Activated CD8-positive, alpha-beta memory T cell treated with anti-CD3 and anti-CD28 coated beads, Interleukin-2, amount 10 ng/mL, durations not matched to agents 7 days and 5 days (primary cell): ENCODE measurements around the gene CCM2. TPM values are rescaled to one million over a fixed set of nuclear protein-coding genes. Genes with fewer than 3 reads are reported as not detected.
"Not testable (repeated sequence)": the region's sequence is repeated elsewhere in the genome, so short reads cannot be mapped to it uniquely, and the experiment has no call there.

Source experiments
- ATAC-seq: fragments of 150-1000 bp; cut with Tn5 transposase; one replicate; pipeline ENCODE4 v1.10.0; 2021; ENCODE audit warnings: moderate library complexity
- CTCF ChIA-PET: fragments of 350-600 bp; sonication (Branson Sonifier 250); formaldehyde crosslinking; loops from one replicate; lab custom pipeline; 2021; ENCODE audit warnings: antibody characterized with exemption; lab: Charles Lee
- DNase-seq: peaks from one replicate; pipeline ENCODE4 v3.0.0-alpha.2; 2020
- H3K27ac Mint-ChIP-seq: one replicate; pipeline ENCODE4 v1.8.0; 2021; ENCODE audit warnings: mild to moderate bottlenecking, mixed read lengths
- H3K27me3 Mint-ChIP-seq: one replicate; pipeline ENCODE4 v1.8.0; 2021; ENCODE audit warnings: mixed read lengths
- H3K36me3 Mint-ChIP-seq: one replicate; pipeline ENCODE4 v1.8.0; 2021; ENCODE audit warnings: mild to moderate bottlenecking, mixed read lengths
- H3K4me1 Mint-ChIP-seq: one replicate; pipeline ENCODE4 v1.8.0; 2021; ENCODE audit warnings: mixed read lengths
- H3K4me3 Mint-ChIP-seq: one replicate; pipeline ENCODE4 v1.8.0; 2021; ENCODE audit warnings: mild to moderate bottlenecking, moderate library complexity, mixed read lengths
- H3K9me3 Mint-ChIP-seq: one replicate; pipeline ENCODE4 v1.8.0; 2022; ENCODE audit warnings: low read depth, mixed read lengths
- total RNA-seq, 2 experiments: library from RNA; stranded (reverse); gene quantifications; one replicate each; pipeline ENCODE4 v1.2.3, GENCODE V29; 2021

CCM2 gene
- total RNA-seq, 2 experiments from 2014 or later: 87.5 to 113 TPM

DNA sequence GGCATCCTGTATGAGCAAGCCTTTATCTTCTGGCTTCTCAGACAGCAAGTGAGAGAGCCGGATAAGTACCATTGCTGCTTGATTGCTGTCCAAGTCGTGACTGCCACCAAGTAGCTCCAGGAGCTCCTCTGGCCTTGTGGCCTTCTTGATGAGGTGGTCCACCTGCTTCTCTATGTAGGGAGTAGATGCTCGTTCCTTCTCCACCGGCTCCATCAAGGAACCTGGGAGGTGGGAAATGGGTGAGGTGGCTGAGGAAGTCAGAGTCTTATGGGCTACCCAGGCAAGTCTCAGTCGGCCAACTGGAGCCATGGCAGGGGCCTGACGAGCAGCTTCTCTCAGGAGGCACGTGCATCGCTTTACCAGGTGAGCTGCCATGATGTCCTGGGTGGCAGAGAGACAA lies 108.9 kb downstream of the CCM2 start:
- DNase-seq (peak; percentile 37), ATAC-seq (no peak)
- Mint-ChIP-seq H3K4me1 (peaks cover 49% of the 10 kb centered on the region), H3K36me3 (peaks cover 47% of the 10 kb centered on the region), H3K4me3 (peak overlapping the region; percentile 36), H3K9me3 (no peaks in the 10 kb centered on the region), H3K27me3 (no peaks in the 10 kb centered on the region), H3K27ac (peak overlapping the region; percentile 61)
- CTCF ChIA-PET: no interaction called here

DNA sequence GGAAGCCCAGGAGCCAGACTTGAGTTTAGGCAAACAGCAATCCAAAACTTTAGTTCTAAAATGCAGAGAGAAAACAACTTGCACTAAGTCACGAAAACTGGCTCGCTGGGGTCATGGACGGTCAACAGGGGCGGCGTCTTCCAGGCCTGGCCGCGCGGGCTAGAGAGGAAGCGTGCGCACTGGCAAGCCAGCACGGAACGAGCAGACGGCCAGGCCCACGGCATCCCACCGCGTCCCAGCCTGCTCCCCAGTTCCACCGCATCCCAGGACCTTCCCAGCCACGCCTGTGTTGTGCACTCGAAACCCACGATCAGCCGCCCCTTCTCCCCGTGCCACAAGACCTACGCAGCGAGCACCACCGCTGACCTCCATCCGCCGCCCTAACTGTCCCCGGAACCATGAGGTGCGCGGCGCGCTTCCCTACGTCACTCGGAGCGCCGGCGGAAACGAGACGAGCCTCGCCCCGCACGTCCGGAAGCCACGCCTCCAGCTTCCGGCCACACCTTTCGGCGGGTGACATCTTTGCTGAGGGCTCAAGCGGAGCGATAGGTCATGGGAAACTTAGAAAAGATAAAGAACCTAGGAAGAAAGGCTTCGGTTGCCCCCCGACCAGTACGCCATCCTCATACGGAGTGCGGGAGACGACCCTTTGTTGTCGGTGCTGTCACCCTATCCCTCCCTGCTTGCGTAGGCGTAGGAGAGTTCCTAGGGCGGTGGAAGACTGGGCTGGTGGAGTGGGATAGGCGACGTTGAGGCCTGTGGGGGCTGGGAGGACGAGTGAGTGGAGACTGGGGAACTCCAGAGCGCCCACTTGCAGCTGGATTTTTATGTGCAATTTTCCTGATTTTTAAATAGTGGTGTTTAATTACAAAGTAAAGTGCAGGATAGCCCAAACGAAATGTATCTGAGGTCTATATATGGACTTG lies 111.6 kb downstream of the CCM2 start, which contains the start of gene TBRG4:
TSS of gene TBRG4 (minus strand) at position 400 of the 926 bp plus-strand sequence. CDS start 2,460 bp downstream, outside the sequence.
- peaks cover 27% of the 10 kb centered on the region for H3K36me3 Mint-ChIP-seq
- peak; percentile 92 for ATAC-seq
- H3K27me3 Mint-ChIP-seq: peaks cover 9% of the 10 kb centered on the region
- peaks cover 41% of the 10 kb centered on the region for H3K4me1 Mint-ChIP-seq
- H3K27ac Mint-ChIP-seq: peak within 1 kb of the TSS; percentile 89
- H3K4me3 Mint-ChIP-seq: peak within 1 kb of the TSS; percentile 87
- no peaks in the 10 kb centered on the region for H3K9me3 Mint-ChIP-seq
- CTCF ChIA-PET: interaction anchor here (1.0 to 4.3 kb wide), 5 partner anchors 25 to 253 kb away, joined by 3 to 26 read pairs (median 4); no protein-coding TSS in a partner anchor
- peak; percentile 96 for DNase-seq

DNA sequence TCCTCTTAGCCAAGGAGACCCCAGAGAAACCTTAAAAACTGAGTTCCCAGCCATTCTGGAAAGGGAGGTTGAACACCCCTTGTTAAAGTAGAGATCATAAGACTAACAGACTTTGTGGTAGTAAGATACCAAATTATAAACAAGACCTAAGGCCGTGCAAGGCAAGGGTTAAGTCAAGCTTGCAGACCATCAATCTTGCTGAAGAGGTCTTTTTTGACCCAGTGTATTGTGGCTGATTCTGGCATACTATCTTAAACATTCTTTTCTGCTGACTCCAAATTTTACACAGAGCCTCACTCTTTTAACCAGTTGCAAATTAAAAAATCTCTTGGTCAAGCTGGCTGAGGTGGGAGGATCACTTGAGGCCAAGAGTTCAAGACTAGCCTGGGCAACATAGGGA lies 112.6 kb downstream of the CCM2 start:
- no peak for ATAC-seq
- Mint-ChIP-seq H3K27ac (peak overlapping the region; percentile 69), H3K4me3 (peak overlapping the region; percentile 87), H3K9me3 (no peaks in the 10 kb centered on the region), H3K4me1 (peaks cover 34% of the 10 kb centered on the region), H3K36me3 (peaks cover 19% of the 10 kb centered on the region), H3K27me3 (peaks cover 12% of the 10 kb centered on the region)
- CTCF ChIA-PET: interaction anchor here (1.7 to 4.3 kb wide), 2 partner anchors 13 to 24 kb away, joined by 3 to 26 read pairs; no protein-coding TSS in a partner anchor
- no peak for DNase-seq

DNA sequence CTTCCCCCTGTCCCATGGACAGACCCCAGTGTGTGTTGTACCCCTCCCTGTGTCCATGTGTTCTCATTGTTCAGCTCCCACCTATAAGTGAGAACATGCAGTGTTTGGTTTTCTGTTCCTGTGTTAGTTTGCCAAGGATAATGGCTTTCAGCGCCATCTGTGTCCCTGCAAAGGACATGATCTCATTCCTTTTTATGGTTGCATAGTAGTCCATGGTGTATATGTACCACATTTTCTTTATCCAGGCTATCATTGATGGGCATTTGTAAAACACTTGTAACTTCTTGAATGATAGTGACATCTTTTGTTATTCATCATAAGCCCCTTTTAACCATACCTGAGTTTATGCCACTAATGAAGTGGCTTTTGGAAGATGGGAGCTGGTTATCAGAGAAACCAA lies 114.3 kb downstream of the CCM2 start:
- DNase-seq, ATAC-seq, H3K9me3 Mint-ChIP-seq, H3K4me3 Mint-ChIP-seq, H3K36me3 Mint-ChIP-seq, H3K27ac Mint-ChIP-seq: not testable (repeated sequence)
- H3K27me3 Mint-ChIP-seq: peaks cover 12% of the 10 kb centered on the region
- peaks cover 19% of the 10 kb centered on the region for H3K4me1 Mint-ChIP-seq
- CTCF ChIA-PET: interaction anchor here (1.3 to 1.7 kb wide), 3 partner anchors 11 to 141 kb away, joined by 3 to 4 read pairs (median 4); no protein-coding TSS in a partner anchor

DNA sequence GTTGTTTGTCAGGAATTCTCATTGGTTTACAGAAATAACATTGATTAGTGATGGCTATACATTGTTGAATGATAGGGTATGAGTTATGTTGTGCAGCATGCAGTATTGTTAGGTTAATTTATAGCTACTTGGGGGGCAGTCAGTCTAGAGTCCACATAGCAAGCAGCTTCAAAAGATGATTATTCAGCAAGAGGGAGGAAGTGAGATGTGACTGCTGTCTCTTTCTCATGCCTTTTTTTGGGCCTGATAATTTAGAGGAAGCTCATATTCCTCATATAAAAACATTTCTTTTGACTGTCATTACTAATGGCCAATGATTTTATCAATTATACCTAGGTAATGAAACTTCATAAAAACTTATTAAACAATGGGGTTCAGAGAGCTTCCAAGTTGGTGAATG lies 114.9 kb downstream of the CCM2 start:
- DNase-seq: no peak
- Mint-ChIP-seq H3K27me3 (peaks cover 12% of the 10 kb centered on the region), H3K9me3 (no peaks in the 10 kb centered on the region), H3K4me1 (peaks cover 16% of the 10 kb centered on the region), H3K4me3 (no peak overlapping the region), H3K27ac (no peak overlapping the region), H3K36me3 (peaks cover 5% of the 10 kb centered on the region)
- CTCF ChIA-PET: interaction anchor here (1.1 to 1.7 kb wide), 3 partner anchors 20 to 141 kb away, joined by 3 to 4 read pairs (median 4); no protein-coding TSS in a partner anchor
- ATAC-seq: no peak

DNA sequence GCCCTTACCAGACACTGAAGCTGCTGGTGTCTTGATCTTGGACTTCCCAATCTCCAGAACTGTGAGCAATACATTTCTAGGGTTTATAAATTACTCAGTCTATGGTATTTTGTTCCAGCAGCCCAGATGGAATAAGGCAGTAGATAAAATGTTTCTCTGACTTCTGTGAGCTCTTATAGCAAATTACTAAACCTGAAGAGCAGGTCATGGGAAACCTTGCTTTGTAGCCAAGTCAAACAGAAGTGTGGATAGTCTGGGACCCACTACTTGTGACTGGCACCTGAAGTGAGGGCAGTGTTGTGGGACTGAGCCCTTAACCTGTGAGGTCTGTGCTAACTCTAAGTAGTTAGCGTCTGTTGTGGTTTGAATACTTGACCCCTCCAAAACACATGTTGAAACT lies 116.0 kb downstream of the CCM2 start:
- peaks cover 12% of the 10 kb centered on the region for H3K4me1 Mint-ChIP-seq
- no peak overlapping the region for H3K27ac Mint-ChIP-seq
- no peaks in the 10 kb centered on the region for H3K9me3 Mint-ChIP-seq
- no peak for DNase-seq
- H3K27me3 Mint-ChIP-seq: peaks cover 12% of the 10 kb centered on the region
- no peak for ATAC-seq
- peaks cover 2% of the 10 kb centered on the region for H3K36me3 Mint-ChIP-seq
- CTCF ChIA-PET: interaction anchor here (1.1 kb wide), 1 partner anchor 22 kb away, joined by 3 read pairs; no protein-coding TSS in a partner anchor
- no peak overlapping the region for H3K4me3 Mint-ChIP-seq

DNA sequence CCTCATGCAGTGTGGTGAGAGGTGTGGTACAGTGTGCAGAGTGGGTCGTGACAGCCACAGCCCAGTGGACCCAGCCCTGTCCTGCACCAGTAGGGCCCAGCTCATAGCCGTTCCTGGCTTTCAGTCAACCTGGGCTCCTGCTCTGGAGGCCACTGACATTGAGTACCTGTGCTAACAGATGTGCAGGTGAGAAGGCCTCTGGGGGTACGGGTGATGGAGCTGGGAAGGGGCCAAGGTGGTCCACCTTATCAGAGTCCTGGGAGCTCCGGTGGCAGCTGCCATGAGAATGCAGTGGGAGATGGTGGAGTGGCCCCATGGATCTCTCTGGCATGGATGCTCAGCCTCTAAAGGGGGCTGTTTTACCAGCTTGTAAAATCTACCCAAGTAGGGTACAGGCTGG lies 117.6 kb downstream of the CCM2 start:
- Mint-ChIP-seq H3K27me3 (peaks cover 12% of the 10 kb centered on the region), H3K9me3 (no peaks in the 10 kb centered on the region), H3K36me3 (no peaks in the 10 kb centered on the region), H3K27ac (no peak overlapping the region), H3K4me3 (no peak overlapping the region), H3K4me1 (peaks cover 3% of the 10 kb centered on the region)
- DNase-seq (no peak), ATAC-seq (no peak)
- CTCF ChIA-PET: interaction anchor here (0.9 to 2.0 kb wide), 4 partner anchors 10 to 141 kb away, joined by 3 to 7 read pairs (median 3); no protein-coding TSS in a partner anchor

DNA sequence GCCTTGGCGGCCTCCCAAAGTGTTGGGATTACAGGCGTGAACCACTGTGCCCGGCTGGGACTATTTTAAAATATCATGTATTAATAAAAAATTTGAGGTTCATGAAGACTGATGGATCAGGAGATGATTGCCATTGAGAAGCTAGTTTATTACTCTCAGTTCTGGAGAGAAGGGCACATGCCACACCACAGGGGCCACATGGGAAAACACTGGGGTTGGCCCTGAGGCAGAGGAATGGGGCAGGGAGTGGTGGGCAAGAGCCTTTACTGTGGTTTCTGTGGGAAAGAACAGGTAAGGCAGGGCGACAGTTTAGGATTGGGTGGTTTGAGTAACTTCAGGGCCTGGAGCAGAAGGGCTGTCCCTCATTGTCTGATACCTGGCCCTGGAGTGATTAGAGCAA lies 118.3 kb downstream of the CCM2 start:
- no peak overlapping the region for H3K27ac Mint-ChIP-seq
- peaks cover 12% of the 10 kb centered on the region for H3K27me3 Mint-ChIP-seq
- H3K4me3 Mint-ChIP-seq: no peak overlapping the region

DNA sequence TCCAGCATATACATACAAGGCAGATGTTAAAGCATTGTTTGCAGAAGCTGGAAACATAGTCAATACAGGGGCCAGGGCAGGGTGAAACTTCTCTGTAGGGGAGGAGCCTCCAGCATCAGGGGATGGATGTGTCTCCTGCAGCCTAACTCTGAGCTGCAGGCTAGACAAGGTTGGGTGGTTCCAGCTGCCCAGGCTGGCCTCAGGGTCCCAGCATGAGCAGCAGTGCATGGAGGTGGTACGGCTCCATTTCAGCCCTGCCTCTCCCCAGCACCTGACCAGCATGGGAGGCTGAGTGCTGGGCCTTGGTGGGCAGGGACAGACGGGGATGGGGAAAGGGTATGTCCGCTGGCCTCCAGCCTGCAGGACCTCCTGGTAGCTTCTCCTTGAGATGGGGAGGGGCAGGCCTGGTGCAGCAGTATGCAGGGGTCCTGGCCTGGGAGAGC lies 118.9 kb downstream of the CCM2 start:
- H3K4me1 Mint-ChIP-seq: peaks cover 12% of the 10 kb centered on the region
- CTCF ChIA-PET: interaction anchor here (1.2 to 2.0 kb wide), 3 partner anchors 9 to 19 kb away, joined by 3 to 7 read pairs (median 3); no protein-coding TSS in a partner anchor
- no peak for ATAC-seq
- no peaks in the 10 kb centered on the region for H3K36me3 Mint-ChIP-seq
- peaks cover 12% of the 10 kb centered on the region for H3K27me3 Mint-ChIP-seq
- no peaks in the 10 kb centered on the region for H3K9me3 Mint-ChIP-seq
- DNase-seq: no peak
- no peak overlapping the region for H3K27ac Mint-ChIP-seq
- no peak overlapping the region for H3K4me3 Mint-ChIP-seq

More for the DNA sequence above, 118.3 kb downstream of the CCM2 start:
- DNase-seq: no peak
- H3K36me3 Mint-ChIP-seq: no peaks in the 10 kb centered on the region
- ATAC-seq: no peak
- CTCF ChIA-PET: interaction anchor here (0.9 to 2.0 kb wide), 4 partner anchors 10 to 140 kb away, joined by 3 to 7 read pairs (median 3); no protein-coding TSS in a partner anchor
- no peaks in the 10 kb centered on the region for H3K9me3 Mint-ChIP-seq
- peaks cover 6% of the 10 kb centered on the region for H3K4me1 Mint-ChIP-seq

DNA sequence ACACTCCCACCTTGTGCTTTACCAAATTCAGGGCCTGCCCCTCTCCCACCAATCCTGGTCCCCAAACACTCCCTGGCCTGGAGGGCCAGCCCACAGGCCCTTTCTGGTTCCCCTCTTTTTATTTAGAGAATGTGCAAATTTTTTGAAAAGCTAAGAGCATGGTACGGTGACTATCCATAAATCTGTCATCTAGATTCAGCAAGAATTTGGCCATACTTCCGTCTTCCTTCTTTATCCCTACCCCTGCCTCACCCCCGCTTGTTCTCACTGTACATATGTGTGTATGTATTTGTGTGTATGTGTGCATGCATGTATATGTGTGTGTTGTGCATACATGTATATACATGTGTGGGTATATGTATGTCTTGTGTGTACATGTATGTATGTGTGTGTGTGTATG lies 119.5 kb downstream of the CCM2 start:
- DNase-seq (no peak), ATAC-seq (no peak)
- peaks cover 6% of the 10 kb centered on the region for H3K27me3 Mint-ChIP-seq
- H3K4me1 Mint-ChIP-seq: peaks cover 13% of the 10 kb centered on the region
- no peaks in the 10 kb centered on the region for H3K36me3 Mint-ChIP-seq
- H3K27ac Mint-ChIP-seq: no peak overlapping the region
- no peaks in the 10 kb centered on the region for H3K9me3 Mint-ChIP-seq
- H3K4me3 Mint-ChIP-seq: no peak overlapping the region
- CTCF ChIA-PET: no interaction called here

DNA sequence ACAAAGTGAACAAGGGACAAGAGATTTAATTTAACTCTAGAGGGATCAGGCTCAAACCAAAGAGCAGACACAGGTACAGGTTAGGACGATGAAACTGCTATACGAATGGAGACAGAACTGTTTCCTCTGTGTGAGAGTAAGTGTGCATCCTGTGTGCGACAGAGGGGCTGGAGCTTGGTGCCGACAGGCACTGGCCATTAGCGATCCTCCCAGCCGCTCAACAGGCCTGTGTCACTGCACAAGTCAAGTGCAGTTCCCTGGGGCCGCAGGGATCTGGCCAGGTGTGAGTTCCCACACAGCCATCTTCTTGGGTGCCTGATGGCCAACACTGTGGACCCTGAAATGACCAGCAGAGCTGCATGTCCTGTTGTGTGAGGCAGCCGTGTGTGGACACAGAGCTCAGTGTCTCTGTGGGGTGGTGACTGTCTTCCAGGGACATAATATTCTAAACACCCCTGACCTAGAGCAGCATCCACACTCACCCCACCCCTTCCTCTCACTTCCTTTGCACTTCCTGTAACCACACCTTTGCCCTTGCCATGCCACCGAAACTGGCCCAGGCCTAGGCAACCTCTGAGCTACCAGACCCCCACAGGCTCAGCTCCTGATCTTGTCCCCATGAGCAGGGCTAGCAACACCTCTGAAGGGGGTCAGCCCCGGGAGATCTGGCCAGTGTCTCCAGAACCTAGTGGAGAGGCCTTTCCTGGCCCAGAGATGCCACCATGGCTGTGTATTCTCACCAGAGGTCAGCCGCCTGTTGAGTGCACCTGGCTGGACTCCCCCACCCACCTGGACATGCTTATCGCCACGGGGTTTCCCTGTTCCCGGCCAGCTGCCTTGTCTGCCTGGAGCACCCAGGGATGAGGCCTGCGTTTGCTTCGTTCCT lies 123.2 kb downstream of the CCM2 start:
- Mint-ChIP-seq H3K4me3 (no peak overlapping the region), H3K9me3 (no peaks in the 10 kb centered on the region), H3K4me1 (peaks cover 13% of the 10 kb centered on the region)

DNA sequence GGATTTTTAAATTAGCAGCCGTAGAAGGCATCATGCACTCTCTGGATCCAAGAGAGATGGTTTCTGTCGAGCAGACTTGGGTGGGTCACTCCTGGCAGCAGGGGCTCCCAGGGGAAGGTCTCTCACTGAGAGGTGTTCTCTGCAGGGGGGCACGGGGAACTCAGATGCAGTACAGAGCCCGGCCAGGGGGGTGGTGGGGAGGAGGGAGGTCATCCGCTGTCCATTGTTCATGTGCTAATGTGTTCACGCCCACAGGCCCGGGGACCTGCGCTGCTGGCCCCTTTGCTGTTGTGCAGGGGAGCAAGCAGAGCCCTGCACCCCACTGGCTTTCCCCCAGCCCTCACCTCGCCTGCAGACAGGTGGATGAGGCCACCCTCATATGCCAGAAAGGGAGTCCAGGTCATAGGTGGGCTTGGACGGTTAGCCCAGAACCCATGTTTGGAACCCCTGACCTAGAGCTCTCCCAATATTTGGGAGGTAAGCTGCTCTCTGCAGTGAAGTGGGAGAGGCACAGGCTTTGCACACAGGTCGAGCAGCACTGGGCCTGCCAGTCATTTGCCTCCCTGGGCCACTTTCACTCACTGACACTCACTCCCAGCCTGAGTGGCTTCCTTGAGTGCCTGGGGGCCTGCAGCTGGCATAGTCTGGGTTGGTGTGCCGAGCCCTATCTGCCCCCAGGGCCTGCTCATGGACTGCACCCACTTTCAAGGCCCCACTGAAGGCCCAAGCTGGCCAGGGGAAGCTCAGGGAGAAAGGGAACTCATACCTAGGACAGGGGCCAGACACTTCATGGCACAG lies 124.1 kb downstream of the CCM2 start:
- H3K4me1 Mint-ChIP-seq: peaks cover 13% of the 10 kb centered on the region
- no peaks in the 10 kb centered on the region for H3K27me3 Mint-ChIP-seq
- H3K4me3 Mint-ChIP-seq: no peak overlapping the region
- ATAC-seq: no peak
- no peaks in the 10 kb centered on the region for H3K36me3 Mint-ChIP-seq
- H3K27ac Mint-ChIP-seq: peak overlapping the region; percentile 87
- no peak for DNase-seq
- CTCF ChIA-PET: interaction anchor here (5.0 kb wide), 1 partner anchor 12 kb away, joined by 28 read pairs; no protein-coding TSS in a partner anchor
- no peaks in the 10 kb centered on the region for H3K9me3 Mint-ChIP-seq

More for the DNA sequence above, 123.2 kb downstream of the CCM2 start:
- CTCF ChIA-PET: interaction anchor here (1.7 to 5.0 kb wide), 2 partner anchors 12 to 149 kb away, joined by 5 to 28 read pairs; no protein-coding TSS in a partner anchor
- peak; percentile 60 for ATAC-seq
- Mint-ChIP-seq H3K27ac (peak overlapping the region; percentile 87), H3K36me3 (no peaks in the 10 kb centered on the region), H3K27me3 (no peaks in the 10 kb centered on the region)
- DNase-seq: no peak
